Measurements from ENCODE around the gene CASP7.

GRCh38 chr10:113743594-113743993 lies 63.9 kb downstream of the CASP7 start:
- TF ChIP-seq, protein P1, sequence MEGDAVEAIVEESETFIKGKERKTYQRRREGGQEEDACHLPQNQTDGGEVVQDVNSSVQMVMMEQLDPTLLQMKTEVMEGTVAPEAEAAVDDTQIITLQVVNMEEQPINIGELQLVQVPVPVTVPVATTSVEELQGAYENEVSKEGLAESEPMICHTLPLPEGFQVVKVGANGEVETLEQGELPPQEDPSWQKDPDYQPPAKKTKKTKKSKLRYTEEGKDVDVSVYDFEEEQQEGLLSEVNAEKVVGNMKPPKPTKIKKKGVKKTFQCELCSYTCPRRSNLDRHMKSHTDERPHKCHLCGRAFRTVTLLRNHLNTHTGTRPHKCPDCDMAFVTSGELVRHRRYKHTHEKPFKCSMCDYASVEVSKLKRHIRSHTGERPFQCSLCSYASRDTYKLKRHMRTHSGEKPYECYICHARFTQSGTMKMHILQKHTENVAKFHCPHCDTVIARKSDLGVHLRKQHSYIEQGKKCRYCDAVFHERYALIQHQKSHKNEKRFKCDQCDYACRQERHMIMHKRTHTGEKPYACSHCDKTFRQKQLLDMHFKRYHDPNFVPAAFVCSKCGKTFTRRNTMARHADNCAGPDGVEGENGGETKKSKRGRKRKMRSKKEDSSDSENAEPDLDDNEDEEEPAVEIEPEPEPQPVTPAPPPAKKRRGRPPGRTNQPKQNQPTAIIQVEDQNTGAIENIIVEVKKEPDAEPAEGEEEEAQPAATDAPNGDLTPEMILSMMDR (IDR thresholded peaks at IDR 0.05) = no peak
- no peak for TF ChIP-seq POLR2A (IDR thresholded peaks at IDR 0.05)
